ENCODE measurements around the gene BPNT1. TPM values are rescaled to one million over a fixed set of nuclear protein-coding genes. Genes with fewer than 3 reads are reported as not detected.
A peak's percentile ranks its signal among the peaks of the same experiment; 100 is the strongest.

BPNT1 gene
- total RNA-seq, 2 experiments from 2014 or later, result 1.1 to 2.5 TPM

DNA sequence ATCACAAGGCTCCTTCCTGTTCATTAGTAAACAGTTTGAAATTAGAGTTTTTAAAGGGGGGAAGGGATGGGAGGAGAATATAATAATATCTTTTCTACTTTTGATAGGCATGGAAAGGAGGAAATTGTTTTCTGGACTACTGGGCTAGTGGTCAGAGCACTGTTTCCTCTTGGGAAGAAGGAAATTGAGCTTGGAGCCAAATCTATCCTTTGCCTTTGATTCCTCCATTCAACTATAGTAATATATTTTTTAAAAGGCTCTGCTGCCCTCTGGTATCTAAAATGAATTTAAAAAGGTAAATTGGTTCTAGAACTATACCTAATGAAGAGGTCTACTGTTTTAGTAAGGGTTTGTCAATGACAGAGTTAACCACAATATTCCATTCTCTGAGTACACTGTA lies 10.2 kb upstream of the BPNT1 start:
- Mint-ChIP-seq H3K27me3 (no peaks in the 10 kb centered on the region), H3K27ac (no peak overlapping the region)
- intact Hi-C loops (cut with DNase I, micrococcal nuclease), result loop anchor here in 1 of 2 experiments (5.0 to 10.0 kb wide), 2 partner anchors 925 to 1813 kb away; partner anchors contain the start of genes LYPLAL1 and RRP15

DNA sequence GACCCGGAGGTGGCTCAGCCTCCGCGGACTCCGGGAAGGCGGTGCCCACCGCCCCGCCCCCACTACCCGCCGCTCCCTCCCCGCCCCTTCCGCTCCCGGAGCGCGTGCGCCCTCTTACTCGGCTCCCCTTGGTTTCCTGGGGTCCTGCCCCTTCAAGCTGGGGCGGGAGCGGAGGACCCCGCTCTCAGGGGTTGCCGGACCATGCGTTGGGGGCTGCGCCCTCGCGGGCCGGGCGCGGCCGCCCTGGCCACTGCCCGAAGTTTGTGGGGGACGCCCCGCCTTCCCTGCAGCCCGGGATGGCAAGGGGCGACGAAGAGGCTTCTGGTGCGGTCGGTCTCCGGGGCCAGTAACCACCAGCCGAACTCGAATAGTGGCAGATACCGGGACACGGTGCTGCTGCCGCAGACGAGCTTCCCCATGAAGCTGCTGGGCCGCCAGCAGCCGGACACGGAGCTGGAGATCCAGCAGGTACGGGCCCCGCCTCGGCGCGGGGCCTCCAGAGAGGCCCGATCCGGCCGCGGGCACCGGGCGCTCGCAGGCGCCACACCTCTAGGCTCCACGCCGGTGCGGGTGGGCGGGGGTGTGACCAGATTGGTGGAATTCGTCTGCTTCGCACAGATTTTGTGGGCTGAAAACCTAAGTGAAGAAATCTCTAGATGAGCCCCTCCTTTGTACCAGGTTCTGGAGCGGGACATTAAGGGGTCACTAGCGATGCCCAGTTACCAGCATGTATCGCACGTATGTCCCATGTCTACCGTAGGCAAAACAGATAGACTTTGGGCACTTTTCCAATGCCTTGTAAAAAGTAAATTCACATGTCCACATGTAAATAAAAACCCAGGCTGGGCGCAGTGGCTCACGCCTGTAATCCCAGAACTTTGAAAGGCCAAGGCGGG lies 4.7 kb upstream of the BPNT1 start, which contains the start of gene IARS2:
IARS2 (plus strand) TSS at position 117 of the 896 bp plus-strand sequence; CDS start at position 202, 85 bp downstream.
- Mint-ChIP-seq H3K4me1 (ENCODE audit: low read depth) (peaks cover 32% of the 10 kb centered on the region), H3K9me3 (no peaks in the 10 kb centered on the region), H3K27ac (peak within 1 kb of the TSS; percentile 79), H3K4me3 (peak within 1 kb of the TSS; percentile 71), H3K27me3 (no peaks in the 10 kb centered on the region), H3K36me3 (ENCODE audit: low read depth) (peaks cover 38% of the 10 kb centered on the region)
- Histone ChIP-seq H3K27me3 (ENCODE audit: control insufficient read depth in 1 of 2, insufficient read depth in 2 of 2, low read length in 2 of 2) (no peaks in the 10 kb centered on the region), H3K9me3 (ENCODE audit: control insufficient read depth in 1 of 2, insufficient read depth in 1 of 2, low read length in 2 of 2) (no peaks in the 10 kb centered on the region), H3K36me3 (ENCODE audit: insufficient read depth, low read length) (peaks cover 9% of the 10 kb centered on the region), H3K27ac (ENCODE audit: low read depth in 1 of 2, low read length in 2 of 2) (peak within 1 kb of the TSS; percentile 42 to 64), H3K4me3 (ENCODE audit: low read length) (peak within 1 kb of the TSS; percentile 80), H3K4me1 (ENCODE audit: insufficient read depth, low read length) (peaks cover 28% of the 10 kb centered on the region)
- TF ChIP-seq, protein P1, sequence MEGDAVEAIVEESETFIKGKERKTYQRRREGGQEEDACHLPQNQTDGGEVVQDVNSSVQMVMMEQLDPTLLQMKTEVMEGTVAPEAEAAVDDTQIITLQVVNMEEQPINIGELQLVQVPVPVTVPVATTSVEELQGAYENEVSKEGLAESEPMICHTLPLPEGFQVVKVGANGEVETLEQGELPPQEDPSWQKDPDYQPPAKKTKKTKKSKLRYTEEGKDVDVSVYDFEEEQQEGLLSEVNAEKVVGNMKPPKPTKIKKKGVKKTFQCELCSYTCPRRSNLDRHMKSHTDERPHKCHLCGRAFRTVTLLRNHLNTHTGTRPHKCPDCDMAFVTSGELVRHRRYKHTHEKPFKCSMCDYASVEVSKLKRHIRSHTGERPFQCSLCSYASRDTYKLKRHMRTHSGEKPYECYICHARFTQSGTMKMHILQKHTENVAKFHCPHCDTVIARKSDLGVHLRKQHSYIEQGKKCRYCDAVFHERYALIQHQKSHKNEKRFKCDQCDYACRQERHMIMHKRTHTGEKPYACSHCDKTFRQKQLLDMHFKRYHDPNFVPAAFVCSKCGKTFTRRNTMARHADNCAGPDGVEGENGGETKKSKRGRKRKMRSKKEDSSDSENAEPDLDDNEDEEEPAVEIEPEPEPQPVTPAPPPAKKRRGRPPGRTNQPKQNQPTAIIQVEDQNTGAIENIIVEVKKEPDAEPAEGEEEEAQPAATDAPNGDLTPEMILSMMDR (IDR thresholded peaks at IDR 0.05), result no peak
- POLR2A ChIA-PET, result interaction anchor here (1.2 kb wide), 1 partner anchor 48 kb away, joined by 4 read pairs; the partner anchor contains the start of gene EPRS1
- ATAC-seq (ENCODE audit: poor library complexity), result peak; percentile 80
- intact Hi-C loops (cut with DNase I, micrococcal nuclease), result loop anchor here (1.0 to 10.0 kb wide), 4 partner anchors 45 to 919 kb away; partner anchors contain the start of genes EPRS1 (in 1 of the 2), LYPLAL1 (in 1 of the 2) and RAB3GAP2 (in 1 of the 2)
- CTCF ChIA-PET, result interaction anchor here (1.1 to 1.3 kb wide), 2 partner anchors 11 to 19 kb away, joined by 3 read pairs; no protein-coding TSS in a partner anchor
- DNase-seq, result peak; percentile 87 to 96 (median 93)

More for the DNA sequence above, 10.2 kb upstream of the BPNT1 start:
- TF ChIP-seq, protein P1 (IDR thresholded peaks at IDR 0.05), result no peak
- Mint-ChIP-seq H3K9me3 (no peaks in the 10 kb centered on the region), H3K4me1 (ENCODE audit: low read depth) (peaks cover 15% of the 10 kb centered on the region), H3K4me3 (no peak overlapping the region), H3K36me3 (ENCODE audit: low read depth) (peaks cover 82% of the 10 kb centered on the region)
- CTCF ChIA-PET, result interaction anchor here (1.5 to 1.8 kb wide), 2 partner anchors 14 to 21 kb away, joined by 3 to 4 read pairs; no protein-coding TSS in a partner anchor
- H3K27ac ChIP-seq (ENCODE audit: low read depth in 1 of 2, low read length in 2 of 2), result no peak overlapping the region
- H3K9me3 ChIP-seq (ENCODE audit: control insufficient read depth in 1 of 2, insufficient read depth in 1 of 2, low read length in 2 of 2), result no peaks in the 10 kb centered on the region
- no peak for DNase-seq
- no peak for ATAC-seq (ENCODE audit: poor library complexity)
- peaks cover 46% of the 10 kb centered on the region for H3K36me3 ChIP-seq (ENCODE audit: insufficient read depth, low read length)
- H3K4me1 ChIP-seq (ENCODE audit: insufficient read depth, low read length), result peaks cover 12% of the 10 kb centered on the region
- POLR2A ChIA-PET, result interaction anchor here (1.1 kb wide), 1 partner anchor 10 kb away, joined by 3 read pairs; the partner anchor contains the start of gene BPNT1
- no peak overlapping the region for H3K4me3 ChIP-seq (ENCODE audit: low read length)
- no peaks in the 10 kb centered on the region for H3K27me3 ChIP-seq (ENCODE audit: control insufficient read depth in 1 of 2, insufficient read depth in 2 of 2, low read length in 2 of 2)

DNA sequence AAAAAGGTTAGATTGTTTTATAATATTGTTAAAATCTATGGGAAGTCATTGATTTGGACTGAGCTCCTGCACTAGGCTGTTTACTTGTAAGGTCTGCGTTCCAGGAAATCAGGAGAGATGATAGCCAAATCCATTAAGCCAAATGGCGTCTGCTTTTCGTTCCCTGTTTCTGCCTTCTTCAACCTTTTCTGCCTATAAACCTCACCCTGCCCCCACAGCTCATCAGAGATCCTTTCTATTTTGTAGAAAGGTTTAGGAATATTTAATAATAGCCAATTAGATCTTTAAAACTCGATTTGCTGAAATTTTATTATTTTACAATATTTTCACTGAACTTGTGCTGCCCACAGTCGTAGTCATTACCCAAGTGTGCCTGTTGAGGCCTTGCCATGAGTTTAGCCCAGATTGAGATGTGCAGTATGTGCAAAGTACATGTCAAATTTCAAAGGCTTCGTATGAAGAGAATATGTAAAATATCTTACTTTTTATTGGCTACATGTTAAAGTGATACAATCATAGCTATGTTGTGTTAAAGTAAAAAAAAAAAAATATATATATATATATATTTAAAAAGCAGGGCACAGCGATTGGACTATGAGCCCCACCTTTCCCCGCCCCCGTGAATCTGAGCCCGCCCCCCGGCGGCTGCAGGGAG lies 3.9 kb upstream of the BPNT1 start:
- Histone ChIP-seq H3K9me3 (ENCODE audit: control insufficient read depth in 1 of 2, insufficient read depth in 1 of 2, low read length in 2 of 2) (no peaks in the 10 kb centered on the region), H3K27me3 (ENCODE audit: control insufficient read depth in 1 of 2, insufficient read depth in 2 of 2, low read length in 2 of 2) (no peaks in the 10 kb centered on the region), H3K4me1 (ENCODE audit: insufficient read depth, low read length) (peaks cover 31% of the 10 kb centered on the region), H3K27ac (ENCODE audit: low read depth in 1 of 2, low read length in 2 of 2) (no peak overlapping the region), H3K4me3 (ENCODE audit: low read length) (peak overlapping the region; percentile 80), H3K36me3 (ENCODE audit: insufficient read depth, low read length) (peaks cover 6% of the 10 kb centered on the region)
- intact Hi-C loops (cut with DNase I, micrococcal nuclease), result loop anchor here (1.0 to 10.0 kb wide), 4 partner anchors 45 to 919 kb away; partner anchors contain the start of genes EPRS1 (in 1 of the 2), LYPLAL1 (in 1 of the 2) and RAB3GAP2 (in 1 of the 2)
- Mint-ChIP-seq H3K9me3 (no peaks in the 10 kb centered on the region), H3K4me3 (peak overlapping the region; percentile 71), H3K27ac (peak overlapping the region; percentile 79), H3K27me3 (no peaks in the 10 kb centered on the region), H3K36me3 (ENCODE audit: low read depth) (peaks cover 36% of the 10 kb centered on the region), H3K4me1 (ENCODE audit: low read depth) (peaks cover 32% of the 10 kb centered on the region)
- ChIA-PET POLR2A (interaction anchor here (1.2 kb wide), 1 partner anchor 47 kb away, joined by 4 read pairs; the partner anchor contains the start of gene EPRS1), CTCF (interaction anchor here (1.1 to 1.3 kb wide), 2 partner anchors 12 to 20 kb away, joined by 3 read pairs; no protein-coding TSS in a partner anchor)
- ATAC-seq (ENCODE audit: poor library complexity), result no peak
- peak in 1 of 14 experiments; percentile 9 for DNase-seq
- TF ChIP-seq, protein P1 (IDR thresholded peaks at IDR 0.05), result no peak

Data from CD4-positive, alpha-beta T cell (primary cell).